ENCODE data around the gene MAP3K20. TPM values are rescaled to one million over a fixed set of nuclear protein-coding genes. Genes with fewer than 3 reads are reported as not detected.

The MAP3K20 gene
- total RNA-seq, 3 donors from 2014 or later = 8.8 to 238 (median 30.5) TPM

DNA sequence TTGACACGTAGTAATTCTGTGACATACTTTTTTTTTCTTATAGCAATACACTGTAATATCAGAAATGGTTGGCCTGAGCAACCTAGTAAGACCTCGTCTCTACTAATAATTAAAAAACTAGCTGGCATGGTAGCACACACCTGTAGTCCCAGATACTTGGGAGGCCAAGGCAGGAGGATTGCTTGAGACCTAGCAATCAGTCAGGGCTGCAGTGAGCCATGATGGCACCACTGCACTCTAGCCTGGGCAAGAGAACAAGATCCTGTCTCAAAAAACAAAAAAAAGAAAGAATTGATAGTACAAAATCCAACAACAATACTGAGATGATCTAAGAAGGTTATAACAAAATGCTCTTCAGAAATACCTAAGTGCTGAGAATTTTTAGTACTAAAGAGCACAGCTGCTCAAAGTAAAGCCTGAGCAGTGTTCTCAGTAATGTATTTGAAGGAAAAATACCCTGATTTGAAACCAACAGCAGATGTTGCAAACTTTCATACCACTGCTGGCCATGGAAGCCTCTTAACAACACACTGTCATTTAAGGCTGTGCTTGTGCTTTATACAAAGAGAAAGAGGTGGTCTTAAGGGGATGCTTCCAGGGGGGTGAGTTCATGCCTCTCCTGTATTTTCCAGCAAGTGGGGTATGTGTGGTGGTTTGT lies 146.4 kb downstream of the MAP3K20 start:
- TF ChIP-seq, protein P1, sequence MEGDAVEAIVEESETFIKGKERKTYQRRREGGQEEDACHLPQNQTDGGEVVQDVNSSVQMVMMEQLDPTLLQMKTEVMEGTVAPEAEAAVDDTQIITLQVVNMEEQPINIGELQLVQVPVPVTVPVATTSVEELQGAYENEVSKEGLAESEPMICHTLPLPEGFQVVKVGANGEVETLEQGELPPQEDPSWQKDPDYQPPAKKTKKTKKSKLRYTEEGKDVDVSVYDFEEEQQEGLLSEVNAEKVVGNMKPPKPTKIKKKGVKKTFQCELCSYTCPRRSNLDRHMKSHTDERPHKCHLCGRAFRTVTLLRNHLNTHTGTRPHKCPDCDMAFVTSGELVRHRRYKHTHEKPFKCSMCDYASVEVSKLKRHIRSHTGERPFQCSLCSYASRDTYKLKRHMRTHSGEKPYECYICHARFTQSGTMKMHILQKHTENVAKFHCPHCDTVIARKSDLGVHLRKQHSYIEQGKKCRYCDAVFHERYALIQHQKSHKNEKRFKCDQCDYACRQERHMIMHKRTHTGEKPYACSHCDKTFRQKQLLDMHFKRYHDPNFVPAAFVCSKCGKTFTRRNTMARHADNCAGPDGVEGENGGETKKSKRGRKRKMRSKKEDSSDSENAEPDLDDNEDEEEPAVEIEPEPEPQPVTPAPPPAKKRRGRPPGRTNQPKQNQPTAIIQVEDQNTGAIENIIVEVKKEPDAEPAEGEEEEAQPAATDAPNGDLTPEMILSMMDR (IDR thresholded peaks at IDR 0.05) = no peak
- no peak for ATAC-seq
- Histone ChIP-seq H3K36me3 (ENCODE audit: low read depth) (no peaks in the 10 kb centered on the region), H3K4me3 (no peak overlapping the region), H3K4me1 (ENCODE audit: low read depth) (peaks cover 9% of the 10 kb centered on the region), H3K9me3 (no peaks in the 10 kb centered on the region)
- intact Hi-C loops (cut with DNase I, micrococcal nuclease) = no loop called here
- no peak for DNase-seq

GRCh38 chr2:173223871-173224270 lies 148.2 kb downstream of the MAP3K20 start:
- TF ChIP-seq, protein P1 (IDR thresholded peaks at IDR 0.05) = no peak
- H3K36me3 ChIP-seq (ENCODE audit: low read depth) = no peaks in the 10 kb centered on the region
- DNase-seq (no peak), ATAC-seq (no peak)
- no peaks in the 10 kb centered on the region for H3K9me3 ChIP-seq
- intact Hi-C loops (cut with DNase I, micrococcal nuclease) = no loop called here
- H3K4me1 ChIP-seq (ENCODE audit: low read depth) = peaks cover 13% of the 10 kb centered on the region
- no peak overlapping the region for H3K4me3 ChIP-seq

DNA sequence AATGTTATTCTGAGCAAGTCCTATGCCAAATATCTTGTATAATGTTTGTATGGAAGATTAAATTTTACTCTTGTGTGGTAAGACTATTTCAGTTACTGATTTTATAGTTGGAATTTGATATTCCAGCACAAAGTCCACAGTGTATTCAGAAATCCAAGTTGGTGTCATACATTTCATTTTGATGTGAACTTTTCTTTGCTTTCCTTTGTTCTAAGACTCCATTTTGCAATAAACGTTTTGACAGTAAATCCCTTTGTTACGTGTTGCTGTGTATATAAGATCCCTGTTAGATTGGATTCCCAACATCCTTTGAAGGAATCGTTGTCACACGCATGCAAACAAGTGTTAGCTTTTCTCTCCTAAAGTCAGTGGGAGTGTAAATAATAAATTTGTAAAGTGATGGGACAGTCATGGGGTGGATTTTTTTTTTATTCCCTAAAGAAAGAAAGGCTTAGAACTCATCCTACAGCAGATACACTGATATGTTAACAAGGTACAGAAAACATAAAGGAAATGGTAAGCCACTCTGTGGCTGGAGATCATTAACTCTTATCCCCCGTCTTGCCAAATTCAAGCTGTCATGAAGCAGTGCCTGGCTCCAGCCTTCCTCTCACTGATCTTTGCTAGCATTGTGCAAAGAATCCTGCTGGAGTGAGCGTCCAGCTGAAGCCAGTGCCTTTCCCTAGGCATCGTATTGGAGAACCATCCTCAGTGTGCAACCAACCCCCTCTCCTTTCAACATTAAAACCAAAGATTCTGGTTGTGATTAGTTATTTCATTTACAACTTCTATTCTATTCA lies 151.5 kb downstream of the MAP3K20 start:
- DNase-seq (peak in 1 of 3 donors; percentile 30), ATAC-seq (peak; percentile 71)
- TF ChIP-seq, protein P1 (IDR thresholded peaks at IDR 0.05) = no peak
- H3K4me3 ChIP-seq = no peak overlapping the region
- peaks cover 13% of the 10 kb centered on the region for H3K4me1 ChIP-seq (ENCODE audit: low read depth)
- intact Hi-C loops (cut with DNase I, micrococcal nuclease) = no loop called here
- no peaks in the 10 kb centered on the region for H3K36me3 ChIP-seq (ENCODE audit: low read depth)
- H3K9me3 ChIP-seq = no peaks in the 10 kb centered on the region

DNA sequence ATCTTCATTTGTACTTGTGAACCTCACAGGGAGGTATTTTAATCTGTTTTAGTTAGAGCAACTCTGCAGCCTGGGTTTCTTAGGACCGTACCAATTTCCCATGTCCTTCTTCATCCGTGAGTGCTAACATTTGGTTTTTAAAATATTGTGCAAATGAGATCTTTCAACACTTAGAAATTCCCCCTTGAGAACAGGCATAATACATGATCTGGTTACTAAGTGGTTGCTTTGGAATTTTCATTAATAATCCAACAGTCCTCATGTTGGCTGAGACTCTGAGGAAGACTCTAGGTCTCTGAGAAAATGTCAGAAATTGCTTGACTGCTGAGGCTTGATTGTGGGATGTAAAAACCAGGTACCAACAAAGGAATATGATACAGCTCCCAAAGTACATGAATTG lies 153.4 kb downstream of the MAP3K20 start:
- DNase-seq (no peak), ATAC-seq (no peak)
- Histone ChIP-seq H3K4me1 (ENCODE audit: low read depth) (peaks cover 13% of the 10 kb centered on the region), H3K9me3 (no peaks in the 10 kb centered on the region), H3K4me3 (no peak overlapping the region), H3K36me3 (ENCODE audit: low read depth) (no peaks in the 10 kb centered on the region)
- intact Hi-C loops (cut with DNase I, micrococcal nuclease) = no loop called here
- TF ChIP-seq, protein P1 (IDR thresholded peaks at IDR 0.05) = no peak

DNA sequence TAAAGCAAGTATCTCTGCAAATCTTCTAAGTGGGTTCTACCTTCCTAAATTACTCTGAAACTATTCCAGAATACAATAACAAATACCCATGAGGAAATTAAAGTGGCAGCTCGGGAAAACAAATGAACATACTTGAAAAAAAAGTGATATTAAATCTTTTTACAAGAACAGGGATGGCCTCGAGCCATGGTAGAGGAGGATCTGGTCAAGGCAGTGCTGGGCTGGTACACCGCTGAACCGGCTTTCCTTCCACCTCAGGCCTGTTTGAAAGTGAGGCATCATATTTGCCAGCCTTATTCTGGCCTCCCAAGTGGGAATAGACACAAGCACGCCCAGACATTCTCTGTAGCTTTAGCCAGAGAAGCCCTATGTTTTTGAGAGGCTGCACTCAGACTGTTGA lies 154.5 kb downstream of the MAP3K20 start:
- no peak overlapping the region for H3K4me3 ChIP-seq
- TF ChIP-seq, protein P1 (IDR thresholded peaks at IDR 0.05) = no peak
- H3K4me1 ChIP-seq (ENCODE audit: low read depth) = peaks cover 13% of the 10 kb centered on the region
- intact Hi-C loops (cut with DNase I, micrococcal nuclease) = no loop called here
- ATAC-seq (no peak), DNase-seq (no peak)
- H3K36me3 ChIP-seq (ENCODE audit: low read depth) = no peaks in the 10 kb centered on the region
- no peaks in the 10 kb centered on the region for H3K9me3 ChIP-seq
